H1 (cell line): ENCODE data around the gene CLEC4F. TPM values are rescaled to one million over a fixed set of nuclear protein-coding genes. Genes with fewer than 3 reads are reported as not detected.

Source experiments
- CTCF ChIA-PET: fragments of 300-600 bp; sonication (Branson Sonifier 250); formaldehyde crosslinking; loops from one replicate; lab custom pipeline; 2021; ENCODE audit not compliant: partially characterized antibody; lab: Charles Lee
- POLR2A ChIA-PET: fragments of 300-600 bp; sonication (Branson Sonifier 250); formaldehyde crosslinking; loops from one replicate; lab custom pipeline; 2021; ENCODE audit warnings: inconsistent platforms; ENCODE audit not compliant: partially characterized antibody; lab: Charles Lee
- DNase-seq, 2 experiments: peaks; one replicate each; pipeline versions ENCODE4 v3.0.0 to v3.0.0-alpha.2; 2010 to 2022; ENCODE audit warnings: low spot score in 2 of 2, low read depth in 1 of 2, mixed read lengths in 1 of 2
- FAIRE-seq: peaks from 2 replicates; lab custom pipeline; 2011; peaks lifted over from hg19 to GRCh38; lab: Jason Lieb, UNC
- H2AFZ ChIP-seq: 2 replicates; pipeline ENCODE4 v1.8.1; 2012; ENCODE audit warnings: low read length, inconsistent platforms
- H2AK5ac ChIP-seq: 2 replicates; pipeline ENCODE4 v1.6.1; 2013; ENCODE audit warnings: low read depth, low read length
- H2BK120ac ChIP-seq: replicated peaks from 2 replicates; pipeline ENCODE3; 2013; ENCODE audit warnings: low read depth, low read length, inconsistent platforms
- H2BK12ac ChIP-seq: 2 replicates; pipeline ENCODE4 v1.6.1; 2013; ENCODE audit warnings: low read depth, low read length
- H2BK15ac ChIP-seq: 2 replicates; pipeline ENCODE4 v1.6.1; 2013; ENCODE audit warnings: low read length
- H2BK20ac ChIP-seq: 2 replicates; pipeline ENCODE4 v1.6.1; 2013; ENCODE audit warnings: low read length
- H2BK5ac ChIP-seq: 2 replicates; pipeline ENCODE4 v1.6.1; 2013; ENCODE audit warnings: low read depth, low read length
- H3K14ac ChIP-seq: 2 replicates; pipeline ENCODE4 v1.6.1; 2013; ENCODE audit warnings: inconsistent platforms; ENCODE audit not compliant: insufficient read length
- H3K18ac ChIP-seq: 2 replicates; pipeline ENCODE4 v1.6.1; 2013; ENCODE audit warnings: low read length; ENCODE audit errors: extremely low read depth
- H3K23ac ChIP-seq: 2 replicates; pipeline ENCODE4 v1.6.1; 2013; ENCODE audit warnings: inconsistent platforms; ENCODE audit not compliant: insufficient read length
- H3K23me2 ChIP-seq: 2 replicates; pipeline ENCODE4 v1.6.1; 2013; ENCODE audit warnings: low read depth, low read length
- H3K27ac ChIP-seq: 2 replicates; pipeline ENCODE4 v1.6.1; 2011; ENCODE audit warnings: low read depth, low read length, inconsistent platforms
- H3K27me3 ChIP-seq, 4 experiments: replicated peaks in 1 of 4; 1 replicate in 1 of 4; 2 replicates in 3 of 4; pipeline versions ENCODE4 v1.6.1 to v1.8.1; 2011 to 2013; ENCODE audit warnings: low read length in 3 of 4, mild to moderate bottlenecking in 3 of 4, inconsistent platforms in 2 of 4, mixed read lengths in 2 of 4, moderate library complexity in 1 of 4; ENCODE audit not compliant: control insufficient read depth in 3 of 4, insufficient read depth in 3 of 4; ENCODE audit errors: extremely low read depth in 1 of 4
- H3K36me3 ChIP-seq, 4 experiments: 2 replicates each; pipeline versions ENCODE4 v1.6.1 to v1.8.1; 2011 to 2013; ENCODE audit warnings: mild to moderate bottlenecking in 4 of 4, low read length in 3 of 4, moderate library complexity in 2 of 4, control low read depth in 1 of 4, inconsistent platforms in 1 of 4; ENCODE audit not compliant: insufficient read depth in 4 of 4, control insufficient read depth in 2 of 4
- H3K4ac ChIP-seq: replicated peaks from 2 replicates; pipeline ENCODE3; 2013; ENCODE audit warnings: low read length, low read depth, mixed read lengths, inconsistent platforms; ENCODE audit not compliant: insufficient read length
- H3K4me1 ChIP-seq, 4 experiments: replicated peaks in 1 of 4; 1 replicate in 1 of 4; 2 replicates in 3 of 4; pipeline versions ENCODE4 v1.6.1 to v1.8.1; 2011 to 2013; ENCODE audit warnings: low read length in 3 of 4, inconsistent platforms in 2 of 4, mixed read lengths in 1 of 4; ENCODE audit not compliant: insufficient read depth in 4 of 4, control insufficient read depth in 3 of 4
- H3K4me2 ChIP-seq, 2 experiments: 2 replicates each; pipeline versions ENCODE4 v1.6.1 to v1.8.1; 2011 to 2013; ENCODE audit warnings: low read depth in 2 of 2, low read length in 2 of 2, control low read depth in 1 of 2, inconsistent platforms in 1 of 2, mild to moderate bottlenecking in 1 of 2; ENCODE audit not compliant: insufficient read depth in 1 of 2
- H3K4me3 ChIP-seq, 4 experiments: fragments of 200-600, 300-600 bp in 1 of 4; sonication (generic), shearing (Covaris generic), sonication (Bioruptor Twin) in 1 of 4; 2 replicates each; pipeline versions ENCODE4 v1.5.1 to v1.8.1; 2011 to 2016; ENCODE audit warnings: low read length in 4 of 4, low read depth in 3 of 4, control low read depth in 2 of 4, inconsistent platforms in 2 of 4, mild to moderate bottlenecking in 2 of 4, mixed read lengths in 1 of 4, moderate library complexity in 1 of 4; ENCODE audit not compliant: insufficient read depth in 2 of 4; ENCODE audit errors: extremely low read depth in 1 of 4
- H3K56ac ChIP-seq: replicated peaks from 2 replicates; pipeline ENCODE3; 2013; ENCODE audit warnings: low read depth, mild to moderate bottlenecking, mixed read lengths, low read length, inconsistent platforms; ENCODE audit not compliant: insufficient read length
- H3K79me1 ChIP-seq: 2 replicates; pipeline ENCODE4 v1.6.1; 2013; ENCODE audit warnings: low read depth, low read length, control low read depth
- H3K79me2 ChIP-seq, 2 experiments: 2 replicates each; pipeline versions ENCODE4 v1.6.1 to v1.8.1; 2012 to 2013; ENCODE audit warnings: low read length in 2 of 2, mild to moderate bottlenecking in 2 of 2, inconsistent platforms in 1 of 2; ENCODE audit not compliant: insufficient read depth in 2 of 2, control insufficient read depth in 1 of 2
- H3K9ac ChIP-seq, 4 experiments: replicated peaks in 1 of 4; 1 replicate in 1 of 4; 2 replicates in 3 of 4; pipeline versions ENCODE4 v1.6.1 to v1.8.1; 2011 to 2013; ENCODE audit warnings: low read depth in 3 of 4, low read length in 3 of 4, control low read depth in 2 of 4, mild to moderate bottlenecking in 2 of 4, moderate library complexity in 2 of 4, inconsistent platforms in 1 of 4; ENCODE audit errors: extremely low read depth in 1 of 4
- H3K9me3 ChIP-seq, 2 experiments: 2 replicates each; pipeline versions ENCODE4 v1.6.1 to v1.8.1; 2012 to 2013; ENCODE audit warnings: mild to moderate bottlenecking in 2 of 2, moderate library complexity in 2 of 2, control low read depth in 1 of 2, inconsistent platforms in 1 of 2, low read depth in 1 of 2, low read length in 1 of 2, mixed read lengths in 1 of 2; ENCODE audit not compliant: insufficient read depth in 2 of 2
- H4K20me1 ChIP-seq, 2 experiments: replicated peaks in 1 of 2; 2 replicates each; pipeline versions ENCODE3 to v1.8.1; 2011 to 2013; ENCODE audit warnings: inconsistent platforms in 2 of 2, low read length in 2 of 2, mild to moderate bottlenecking in 1 of 2; ENCODE audit not compliant: insufficient read depth in 2 of 2, control insufficient read depth in 1 of 2
- H4K5ac ChIP-seq: 2 replicates; pipeline ENCODE4 v1.6.1; 2013; ENCODE audit warnings: low read length, low read depth, mixed read lengths, inconsistent platforms; ENCODE audit not compliant: insufficient read length
- H4K8ac ChIP-seq: 2 replicates; pipeline ENCODE4 v1.8.0; 2013; ENCODE audit warnings: mild to moderate bottlenecking, moderate library complexity, low read length, inconsistent platforms; ENCODE audit not compliant: insufficient read depth; ENCODE audit errors: extremely low read depth
- H4K91ac ChIP-seq: replicated peaks from 2 replicates; pipeline ENCODE3; 2013; ENCODE audit warnings: low read length, mixed read lengths, inconsistent platforms; ENCODE audit not compliant: insufficient read length
- NRF1 ChIP-seq: IDR thresholded peaks from 2 replicates; pipeline ENCODE4 v1.6.1; 2011; ENCODE audit warnings: mild to moderate bottlenecking, low read depth, low read length, improper control_type of control experiment
- RFX5 ChIP-seq: IDR thresholded peaks from 2 replicates; pipeline ENCODE4 v1.6.1; 2011; ENCODE audit warnings: low read depth, low read length, improper control_type of control experiment, borderline replicate concordance
- SIN3A ChIP-seq, 2 experiments: IDR thresholded peaks in 1 of 2; conservative IDR thresholded peaks in 1 of 2; 2 replicates each; pipeline ENCODE4 v1.6.1; 2011 to 2012; ENCODE audit warnings: low read length in 2 of 2, improper control_type of control experiment in 1 of 2, low read depth in 1 of 2, mild to moderate bottlenecking in 1 of 2
- WGBS, 2 experiments: shearing (Covaris generic) in 1 of 2; methylation state at CpG; one replicate each; pipeline versions ENCODE4 v1.1.6 to v1.1.7; 2013 to 2015; ENCODE audit warnings: low lambda C conversion rate in 2 of 2, mixed read lengths in 2 of 2, inconsistent platforms in 1 of 2, low coverage in 1 of 2, missing lambda C conversion rate in 1 of 2; ENCODE audit not compliant: insufficient replicate concordance in 2 of 2, insufficient coverage in 1 of 2, insufficient read length in 1 of 2; ENCODE audit errors: extremely low coverage in 1 of 2, missing lambda C conversion rate in 1 of 2; 5-methylcytosine and 5-hydroxymethylcytosine counted together
- polyA plus RNA-seq, 7 experiments: library from polyadenylated mRNA; depleted of rRNA in 3 of 7; stranded (reverse) in 5 of 7; unstranded in 2 of 7; fragments of >200 nt in 5 of 7; fragments of 200-250 nt in 2 of 7; gene quantifications; 1 replicate in 5 of 7; 2 replicates in 1 of 7; 4 replicates in 1 of 7; pipeline versions ENCODE4 v1.2.1 to v1.2.3, GENCODE V29; 2011 to 2013; ENCODE audit warnings: missing spikeins in 2 of 7, mixed read lengths in 2 of 7
- total RNA-seq: library from RNA; stranded (reverse); fragmentation: NEBNext Ultra II Directional; extraction: Animal tissue kit (Norgen Biotek cat#: 25700); gene quantifications from 2 replicates; pipeline ENCODE4 v1.2.1, GENCODE V29; 2021

CLEC4F gene
- total and polyA plus RNA-seq, 2 of the 8 experiments (the other 6 are each of a cell fraction or from before 2014, with no cell fraction given) = not detected

GRCh38 chr2:70768590-70769085, 51.8 kb downstream of the CLEC4F start:
- H2AFZ ChIP-seq = no peak overlapping the region
- peak; percentile 55 for FAIRE-seq
- no peak overlapping the region for H2BK120ac ChIP-seq

More at GRCh38 chr2:70768590-70769085, 51.8 kb downstream of the CLEC4F start:
- H3K79me2 ChIP-seq = peaks cover 20 to 32% of the 10 kb centered on the region in 2 experiments
- H2AK5ac ChIP-seq = no peak overlapping the region
- no peak overlapping the region for H3K9ac ChIP-seq
- no peak overlapping the region for H3K27ac ChIP-seq
- no peaks in the 10 kb centered on the region for H3K36me3 ChIP-seq
- peak; percentile 55; the same call in 1 of the 2 replicates for TF ChIP-seq RFX5
- TF ChIP-seq NRF1 = no peak
- TF ChIP-seq SIN3A (conservative IDR thresholded peaks at IDR 0.05 in 1 of 2, IDR thresholded peaks at IDR 0.05 in 1 of 2; ENCODE audit: low read depth in 1 of 2, low read length in 2 of 2) = 0 out of 4 replicates have a peak, but pooled peaks of 1 of the 2 experiments have one; percentile 4
- no peaks in the 10 kb centered on the region for H3K27me3 ChIP-seq
- no peak overlapping the region for H2BK5ac ChIP-seq
- peaks cover 4% of the 10 kb centered on the region in 2 experiments for H4K20me1 ChIP-seq
- H3K4me2 ChIP-seq = peak overlapping the region; percentile 57 to 96
- H4K91ac ChIP-seq = no peak overlapping the region
- peaks cover 8 to 25% (median 16%) of the 10 kb centered on the region in 4 experiments; a peak in 6 of 7 replicates for H3K4me1 ChIP-seq
- H3K4ac ChIP-seq = no peak overlapping the region
- ChIA-PET CTCF (interaction anchor here (0.6 to 4.5 kb wide), 41 partner anchors 10 to 465 kb away, joined by 3 to 67 read pairs (median 5); partner anchors contain the start of genes CD207 and FIGLA), POLR2A (interaction anchor here (0.5 to 2.6 kb wide), 26 partner anchors 7 to 527 kb away, joined by 3 to 15 read pairs (median 4); no protein-coding TSS in a partner anchor)
- peak overlapping the region; percentile 85; the same call in 1 of the 2 replicates for H2BK12ac ChIP-seq
- no peak overlapping the region for H4K5ac ChIP-seq
- no peak overlapping the region for H3K14ac ChIP-seq
- WGBS, 2 experiments = 49% methylated on average over 7 of the region's 7 CpGs; no CpG with 5 or more reads in 1 of the 2 experiments
- no peak overlapping the region for H2BK15ac ChIP-seq
- H3K4me3 ChIP-seq = peak overlapping the region; percentile 11 to 67 (median 38); a peak in 4 of 8 replicates
- no peak overlapping the region for H4K8ac ChIP-seq
- no peaks in the 10 kb centered on the region for H3K9me3 ChIP-seq
- H3K56ac ChIP-seq = no peak overlapping the region
- H3K23ac ChIP-seq = no peak overlapping the region
- H3K23me2 ChIP-seq = peaks cover 3% of the 10 kb centered on the region
- H3K18ac ChIP-seq = peak overlapping the region; percentile 68
- DNase-seq = no peak
- peak overlapping the region; percentile 82; the same call in 1 of the 2 replicates for H2BK20ac ChIP-seq
- 0 out of 2 replicates have a peak, but pooled peaks cover 3% of the 10 kb centered on the region for H3K79me1 ChIP-seq
